PC-3 (cell line): ENCODE results near the gene GAB2. TPM values are rescaled to one million over a fixed set of nuclear protein-coding genes. Genes with fewer than 3 reads are reported as not detected.
A peak's percentile ranks its signal among the peaks of the same experiment; 100 is the strongest.

Experiments
- ATAC-seq: fragments of 200-7000 bp; cut with Tn5 transposase; 2 replicates; pipeline ENCODE4 v1.9.1; 2020; ENCODE audit warnings: mild to moderate bottlenecking, moderate library complexity
- BruUV-seq: library from RNA; stranded (reverse); fragments of 400-500 nt; replicated peaks from 2 replicates; lab custom pipeline; 2021; lab: Mats Ljungman, UMichigan
- CTCF ChIA-PET: fragments of 300-600 bp; sonication (Branson Sonifier 250); formaldehyde crosslinking; loops from one replicate; lab custom pipeline; 2022; ENCODE audit warnings: antibody characterized with exemption; lab: Charles Lee
- POLR2A ChIA-PET: fragments of 300-600 bp; sonication (Branson Sonifier 250); formaldehyde crosslinking; loops from one replicate; lab custom pipeline; 2022; ENCODE audit warnings: antibody characterized with exemption; ENCODE audit not compliant: unreplicated experiment; lab: Charles Lee
- DNase-seq: peaks from one replicate; pipeline ENCODE4 v3.0.0-alpha.2; 2015
- H2AFZ ChIP-seq: fragments of 300-600 bp; sonication (generic); 2 replicates; pipeline ENCODE4 v1.6.0; 2016; ENCODE audit warnings: antibody characterized with exemption, low read length
- H3F3A ChIP-seq: fragments of 300-600 bp; sonication (generic); one replicate; pipeline ENCODE4 v1.6.0; 2017; ENCODE audit warnings: antibody characterized with exemption, low read length, control low read depth, mild to moderate bottlenecking; ENCODE audit not compliant: unreplicated experiment
- H3K27ac ChIP-seq: fragments of 300-600 bp; sonication (generic); 2 replicates; pipeline ENCODE4 v1.5.1; 2016; ENCODE audit warnings: mild to moderate bottlenecking, low read length
- H3K27me3 ChIP-seq: fragments of 300-600 bp; sonication (generic); 2 replicates; pipeline ENCODE4 v1.6.1; 2016; ENCODE audit warnings: low read length, mixed read lengths
- H3K36me3 ChIP-seq: fragments of 300-600 bp; sonication (generic); 2 replicates; pipeline ENCODE4 v1.6.1; 2016; ENCODE audit warnings: low read depth, mixed run types, low read length, mixed read lengths
- H3K4me1 ChIP-seq: fragments of 300-600 bp; sonication (generic); 2 replicates; pipeline ENCODE4 v1.5.1; 2016; ENCODE audit warnings: low read length; ENCODE audit not compliant: insufficient read depth
- H3K4me2 ChIP-seq: fragments of 300-600 bp; sonication (generic); 2 replicates; pipeline ENCODE4 v1.6.0; 2016; ENCODE audit warnings: low read length
- H3K4me3 ChIP-seq: fragments of 300-600 bp; sonication (generic); 2 replicates; pipeline ENCODE4 v1.5.1; 2016; ENCODE audit warnings: mild to moderate bottlenecking, low read length, mixed read lengths
- H3K79me2 ChIP-seq: fragments of 300-600 bp; sonication (generic); 2 replicates; pipeline ENCODE4 v1.6.1; 2017; ENCODE audit warnings: low read length, mixed read lengths
- H3K9ac ChIP-seq: fragments of 300-600 bp; sonication (generic); 2 replicates; pipeline ENCODE4 v1.6.0; 2016; ENCODE audit warnings: mild to moderate bottlenecking, low read length
- H3K9me2 ChIP-seq: fragments of 300-600 bp; sonication (generic); replicated peaks from 2 replicates; pipeline ENCODE4 v1.6.1; 2016; ENCODE audit warnings: mixed run types, low read length, mixed read lengths
- H3K9me3 ChIP-seq: fragments of 300-600 bp; sonication (generic); 2 replicates; pipeline ENCODE4 v1.6.1; 2016; ENCODE audit warnings: low read length, mixed read lengths
- H4K20me1 ChIP-seq: fragments of 300-600 bp; sonication (generic); 2 replicates; pipeline ENCODE4 v1.6.1; 2016; ENCODE audit warnings: low read length, mixed read lengths
- CTCF ChIP-seq: fragments of 300-600 bp; sonication (generic); conservative IDR thresholded peaks from 2 replicates; pipeline ENCODE4 v1.5.1; 2017; ENCODE audit warnings: antibody characterized with exemption, low read depth, mild to moderate bottlenecking, low read length
- EZH2 ChIP-seq: fragments of 300-600 bp; sonication (generic); IDR thresholded peaks from one replicate; pipeline ENCODE4 v1.6.1; 2017; ENCODE audit warnings: antibody characterized with exemption, mild to moderate bottlenecking, low read length; ENCODE audit not compliant: unreplicated experiment
- EZH2phosphoT487 ChIP-seq: fragments of 300-600 bp; sonication (generic); IDR thresholded peaks from 2 replicates; pipeline ENCODE4 v1.6.1; 2018; ENCODE audit warnings: mild to moderate bottlenecking, antibody characterized with exemption, low read length, borderline replicate concordance
- intact Hi-C: fragments of 100-400 bp; cut with micrococcal nuclease; formaldehyde crosslinking; loops from 2 replicates; pipeline ENCODE4 v1.9.0; 2023
- total RNA-seq: library from RNA; depleted of rRNA; stranded (reverse); fragments of >200 nt; gene quantifications from 2 replicates; pipeline ENCODE4 v1.2.3, GENCODE V29; 2014

GAB2 gene
- total RNA-seq, 1 experiment from 2014 or later: 7.1 TPM

- ChIA-PET POLR2A (interaction anchor here (0.8 kb wide), 1 partner anchor 196 kb away, joined by 14 read pairs; no protein-coding TSS in a partner anchor), CTCF (interaction anchor here (0.6 to 2.7 kb wide), 5 partner anchors 147 to 339 kb away, joined by 3 to 20 read pairs (median 3); partner anchors contain the start of gene NDUFC2)
- Histone ChIP-seq H3K4me2 (peak overlapping the region; percentile 76), H3K4me3 (peak overlapping the region; percentile 69), H3K4me1 (peaks cover 33% of the 10 kb centered on the region), H3K9ac (peak overlapping the region; percentile 41), H3K9me2 (no peaks in the 10 kb centered on the region), H4K20me1 (no peaks in the 10 kb centered on the region), H3K9me3 (no peaks in the 10 kb centered on the region), H3F3A (no peaks in the 10 kb centered on the region), H3K36me3 (no peaks in the 10 kb centered on the region), H3K27me3 (no peaks in the 10 kb centered on the region), H2AFZ (peak overlapping the region; percentile 85), H3K79me2 (peaks cover 26% of the 10 kb centered on the region), H3K27ac (no peak overlapping the region)
- intact Hi-C loops: loop anchor here (1.0 to 2.0 kb wide), 2 partner anchors 73 to 190 kb away; no protein-coding TSS in a partner anchor
- ATAC-seq (peak; percentile 0), DNase-seq (peak; percentile 86)
- TSS peak; percentile 79 for BruUV-seq
- no peak for TF ChIP-seq EZH2
- TF ChIP-seq CTCF: no peak
- TF ChIP-seq EZH2phosphoT487: no peak
These were observed 416 bp upstream of the GAB2 start for GRCh38 chr11:78417888-78418583.

- Histone ChIP-seq H3K4me3 (peak overlapping the region; percentile 70), H3K4me2 (peak overlapping the region; percentile 86), H3K27me3 (no peaks in the 10 kb centered on the region), H3K36me3 (no peaks in the 10 kb centered on the region), H3F3A (no peaks in the 10 kb centered on the region), H2AFZ (peak overlapping the region; percentile 84), H3K9ac (peak overlapping the region; percentile 62), H3K4me1 (peaks cover 33% of the 10 kb centered on the region), H3K9me2 (no peaks in the 10 kb centered on the region), H3K9me3 (no peaks in the 10 kb centered on the region), H3K27ac (peak overlapping the region; percentile 63), H4K20me1 (no peaks in the 10 kb centered on the region), H3K79me2 (peaks cover 36% of the 10 kb centered on the region)
- ChIA-PET POLR2A (interaction anchor here (0.6 kb wide), 2 partner anchors 25 to 299 kb away, joined by 4 to 6 read pairs; no protein-coding TSS in a partner anchor), CTCF (interaction anchor here (0.6 to 2.7 kb wide), 3 partner anchors 148 to 189 kb away, joined by 11 to 16 read pairs (median 11); no protein-coding TSS in a partner anchor)
- TF ChIP-seq EZH2 (no peak), CTCF (peak; percentile 73), EZH2phosphoT487 (no peak; the same call in 1 of the 2 replicates)
- DNase-seq: peak; percentile 90
- BruUV-seq: TSS peak; percentile 69
- intact Hi-C loops: loop anchor here (1.0 to 2.0 kb wide), 2 partner anchors 72 to 148 kb away; no protein-coding TSS in a partner anchor
- peak; percentile 45 for ATAC-seq
These were observed 1.1 kb downstream of the GAB2 start for GRCh38 chr11:78416285-78417174.
